ENCODE measurements around the gene NT5C2. TPM values are rescaled to one million over a fixed set of nuclear protein-coding genes. Genes with fewer than 3 reads are reported as not detected.
"Not testable (repeated sequence)": the region's sequence is repeated elsewhere in the genome, so short reads cannot be mapped to it uniquely, and the experiment has no call there.

NT5C2 gene
- total RNA-seq, 1 donor from 2014 or later, result 55.0 TPM

GRCh38 chr10:103224133-103224532 is 31.1 kb upstream of the NT5C2 start:
- intact Hi-C loops (cut with micrococcal nuclease), result no loop called here
- peaks cover 14% of the 10 kb centered on the region for H3K4me1 ChIP-seq
- no peak for TF ChIP-seq CTCF (IDR thresholded peaks at IDR 0.05; ENCODE audit: borderline replicate concordance)
- no peak overlapping the region for H3K27ac ChIP-seq (replicated peaks)
- DNase-seq, result no peak
- no peak overlapping the region for H3K4me3 ChIP-seq
- H3K36me3 ChIP-seq, result peaks cover 8% of the 10 kb centered on the region
- H3K27me3 ChIP-seq (ENCODE audit: low read depth), result no peaks in the 10 kb centered on the region
- peaks cover 37% of the 10 kb centered on the region for H3K9me3 ChIP-seq (replicated peaks)

- H3K27me3 ChIP-seq (ENCODE audit: low read depth); H3K36me3 ChIP-seq; H3K4me1 ChIP-seq; DNase-seq; H3K27ac ChIP-seq (replicated peaks); intact Hi-C loops (cut with micrococcal nuclease); H3K4me3 ChIP-seq; H3K9me3 ChIP-seq (replicated peaks): not testable (repeated sequence)
These were observed 23.3 kb upstream of the NT5C2 start for GRCh38 chr10:103216362-103216761.

- DNase-seq, result no peak
- Histone ChIP-seq H3K9me3 (replicated peaks) (peaks cover 8% of the 10 kb centered on the region), H3K27ac (replicated peaks) (no peak overlapping the region), H3K4me1 (no peaks in the 10 kb centered on the region), H3K4me3 (no peak overlapping the region), H3K36me3 (no peaks in the 10 kb centered on the region), H3K27me3 (ENCODE audit: low read depth) (no peaks in the 10 kb centered on the region)
- intact Hi-C loops (cut with micrococcal nuclease), result no loop called here
- no peak for TF ChIP-seq CTCF (IDR thresholded peaks at IDR 0.05; ENCODE audit: borderline replicate concordance)
These were observed 22.5 kb upstream of the NT5C2 start for GRCh38 chr10:103215601-103216000.

- intact Hi-C loops (cut with micrococcal nuclease); H3K4me3 ChIP-seq; H3K4me1 ChIP-seq; H3K27me3 ChIP-seq (ENCODE audit: low read depth); DNase-seq; H3K36me3 ChIP-seq; H3K27ac ChIP-seq (replicated peaks): not testable (repeated sequence)
- peaks cover 23% of the 10 kb centered on the region for H3K9me3 ChIP-seq (replicated peaks)
These were observed 17.2 kb upstream of the NT5C2 start for GRCh38 chr10:103210262-103210661.

GRCh38 chr10:103207643-103208042 is 14.6 kb upstream of the NT5C2 start:
- H3K4me1 ChIP-seq; H3K36me3 ChIP-seq; H3K4me3 ChIP-seq; H3K27me3 ChIP-seq (ENCODE audit: low read depth); intact Hi-C loops (cut with micrococcal nuclease); DNase-seq; H3K27ac ChIP-seq (replicated peaks): not testable (repeated sequence)
- H3K9me3 ChIP-seq (replicated peaks), result peaks cover 23% of the 10 kb centered on the region

GRCh38 chr10:103207141-103207540 is 14.1 kb upstream of the NT5C2 start:
- intact Hi-C loops (cut with micrococcal nuclease), result no loop called here
- Histone ChIP-seq H3K4me3 (no peak overlapping the region), H3K27me3 (ENCODE audit: low read depth) (no peaks in the 10 kb centered on the region), H3K27ac (replicated peaks) (no peak overlapping the region), H3K4me1 (no peaks in the 10 kb centered on the region), H3K36me3 (no peaks in the 10 kb centered on the region), H3K9me3 (replicated peaks) (peaks cover 23% of the 10 kb centered on the region)
- TF ChIP-seq CTCF (IDR thresholded peaks at IDR 0.05; ENCODE audit: borderline replicate concordance), result no peak
- DNase-seq, result no peak

- DNase-seq; H3K36me3 ChIP-seq; intact Hi-C loops (cut with micrococcal nuclease); H3K27me3 ChIP-seq (ENCODE audit: low read depth); H3K27ac ChIP-seq (replicated peaks); H3K4me1 ChIP-seq; H3K4me3 ChIP-seq: not testable (repeated sequence)
- H3K9me3 ChIP-seq (replicated peaks), result peaks cover 23% of the 10 kb centered on the region
These were observed 13.6 kb upstream of the NT5C2 start for GRCh38 chr10:103206715-103207114.

- intact Hi-C loops (cut with micrococcal nuclease); DNase-seq; H3K4me1 ChIP-seq; H3K27ac ChIP-seq (replicated peaks); H3K36me3 ChIP-seq; H3K4me3 ChIP-seq; H3K27me3 ChIP-seq (ENCODE audit: low read depth): not testable (repeated sequence)
- H3K9me3 ChIP-seq (replicated peaks), result peaks cover 13% of the 10 kb centered on the region
These were observed 12.3 kb upstream of the NT5C2 start for GRCh38 chr10:103205401-103205800.
